ENCODE measurements around the gene DBNL. TPM values are rescaled to one million over a fixed set of nuclear protein-coding genes. Genes with fewer than 3 reads are reported as not detected.

The DBNL gene
- total RNA-seq, 6 experiments from 2014 or later: 30.7 to 48.1 (median 36.9) TPM

DNA sequence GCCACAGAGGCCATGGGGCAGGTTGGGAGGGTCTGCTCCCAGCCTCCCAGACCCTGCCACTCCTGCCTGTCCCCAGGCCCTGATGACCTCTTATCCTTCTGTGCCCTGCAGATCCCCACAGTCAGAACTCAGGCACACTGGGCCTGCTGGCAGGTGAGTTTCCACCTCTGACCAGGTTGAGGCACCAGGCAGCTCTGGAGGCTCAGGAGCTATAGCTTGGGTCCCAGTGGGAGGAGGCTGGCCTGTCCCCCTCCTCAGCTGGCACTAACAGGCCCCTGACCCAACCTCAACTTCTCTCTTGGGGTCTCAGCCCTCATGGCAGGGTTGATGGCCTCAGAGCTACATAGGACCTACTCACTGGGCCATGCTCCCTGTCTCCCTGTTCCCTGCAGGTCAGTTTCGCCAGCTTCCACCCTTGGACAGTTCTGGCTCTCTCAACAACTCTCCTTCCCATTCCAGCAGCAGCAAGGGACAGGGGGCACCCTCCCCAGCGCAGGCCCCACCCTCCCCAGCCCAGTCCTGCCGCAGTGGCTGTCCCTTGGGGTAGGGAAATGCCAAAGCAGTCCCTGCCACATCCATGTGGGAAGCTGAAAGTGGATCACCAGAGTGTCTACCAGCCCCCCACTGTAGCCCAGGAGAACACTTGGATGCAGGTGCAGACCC is 56.9 kb downstream of the DBNL start:
- TF ChIP-seq, protein P1, sequence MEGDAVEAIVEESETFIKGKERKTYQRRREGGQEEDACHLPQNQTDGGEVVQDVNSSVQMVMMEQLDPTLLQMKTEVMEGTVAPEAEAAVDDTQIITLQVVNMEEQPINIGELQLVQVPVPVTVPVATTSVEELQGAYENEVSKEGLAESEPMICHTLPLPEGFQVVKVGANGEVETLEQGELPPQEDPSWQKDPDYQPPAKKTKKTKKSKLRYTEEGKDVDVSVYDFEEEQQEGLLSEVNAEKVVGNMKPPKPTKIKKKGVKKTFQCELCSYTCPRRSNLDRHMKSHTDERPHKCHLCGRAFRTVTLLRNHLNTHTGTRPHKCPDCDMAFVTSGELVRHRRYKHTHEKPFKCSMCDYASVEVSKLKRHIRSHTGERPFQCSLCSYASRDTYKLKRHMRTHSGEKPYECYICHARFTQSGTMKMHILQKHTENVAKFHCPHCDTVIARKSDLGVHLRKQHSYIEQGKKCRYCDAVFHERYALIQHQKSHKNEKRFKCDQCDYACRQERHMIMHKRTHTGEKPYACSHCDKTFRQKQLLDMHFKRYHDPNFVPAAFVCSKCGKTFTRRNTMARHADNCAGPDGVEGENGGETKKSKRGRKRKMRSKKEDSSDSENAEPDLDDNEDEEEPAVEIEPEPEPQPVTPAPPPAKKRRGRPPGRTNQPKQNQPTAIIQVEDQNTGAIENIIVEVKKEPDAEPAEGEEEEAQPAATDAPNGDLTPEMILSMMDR (IDR thresholded peaks at IDR 0.05): no peak
- no peak for TF ChIP-seq POLR2A (IDR thresholded peaks at IDR 0.05)
- WGBS (ENCODE audit: insufficient coverage, low coverage, low lambda C conversion rate, missing lambda C conversion rate): 57% methylated on average over 2 of the region's 3 CpGs
- Histone ChIP-seq H3K9me3 (no peaks in the 10 kb centered on the region), H3K4me3 (no peak overlapping the region), H3K27me3 (no peaks in the 10 kb centered on the region), H3K27ac (no peak overlapping the region), H3K36me3 (no peaks in the 10 kb centered on the region), H3K4me1 (no peaks in the 10 kb centered on the region)
- DNase-seq (no peak), ATAC-seq (no peak)
- intact Hi-C loops (cut with DNase I): no loop called here

DNA sequence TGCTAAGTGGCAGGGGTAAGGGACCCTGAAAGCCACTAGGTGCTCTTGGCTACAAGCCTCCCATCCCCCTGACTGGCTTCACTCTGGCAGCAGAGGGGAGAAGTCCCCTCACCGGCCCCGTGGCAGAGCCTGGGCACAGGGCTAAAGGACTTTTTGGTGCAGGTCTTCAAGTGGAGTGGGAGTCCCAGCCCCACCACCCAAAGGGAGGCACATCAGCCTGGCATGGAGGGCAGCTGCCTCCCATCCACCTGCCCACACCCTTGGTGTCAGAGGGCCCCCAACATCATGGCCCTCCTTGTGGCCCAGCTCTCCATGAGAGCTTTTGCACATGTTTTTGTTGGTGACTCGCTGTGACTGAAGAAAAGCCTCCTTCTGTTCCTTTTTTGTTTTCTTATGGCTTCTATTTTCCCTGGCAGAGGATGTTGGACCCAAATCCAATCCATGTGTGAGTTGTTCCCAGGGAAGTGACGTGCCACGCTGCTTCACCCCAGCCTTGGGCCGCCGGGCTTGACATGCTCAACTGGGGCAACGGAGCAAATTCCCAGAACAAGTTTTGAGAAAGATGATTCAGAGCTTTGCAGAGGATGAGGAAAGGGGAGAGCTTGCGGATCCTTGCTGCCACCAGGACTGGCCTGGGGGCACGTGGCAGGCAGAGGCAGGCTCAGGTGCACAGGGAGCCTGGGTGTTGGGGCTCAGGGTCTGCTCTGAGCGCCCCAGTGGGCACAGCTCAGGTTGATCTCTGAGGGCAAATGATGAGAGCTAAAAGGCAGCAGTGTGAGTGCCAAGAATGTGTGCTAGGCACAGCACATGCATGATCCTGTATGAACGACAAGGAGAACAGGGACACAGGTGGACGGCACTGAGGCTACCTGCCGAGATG is 57.7 kb downstream of the DBNL start:
- peak in 1 of 3 donors; percentile 28 for DNase-seq
- intact Hi-C loops (cut with DNase I): no loop called here
- H3K27ac ChIP-seq: no peak overlapping the region
- no peak overlapping the region for H3K4me3 ChIP-seq
- H3K36me3 ChIP-seq: no peaks in the 10 kb centered on the region
- H3K4me1 ChIP-seq: no peaks in the 10 kb centered on the region
- H3K9me3 ChIP-seq: no peaks in the 10 kb centered on the region
- H3K27me3 ChIP-seq: no peaks in the 10 kb centered on the region
- TF ChIP-seq POLR2A (IDR thresholded peaks at IDR 0.05): no peak
- TF ChIP-seq, protein P1 (IDR thresholded peaks at IDR 0.05): no peak
- 89% methylated on average over 7 of the region's 14 CpGs for WGBS (ENCODE audit: insufficient coverage, low coverage, low lambda C conversion rate, missing lambda C conversion rate)
- no peak for ATAC-seq

DNA sequence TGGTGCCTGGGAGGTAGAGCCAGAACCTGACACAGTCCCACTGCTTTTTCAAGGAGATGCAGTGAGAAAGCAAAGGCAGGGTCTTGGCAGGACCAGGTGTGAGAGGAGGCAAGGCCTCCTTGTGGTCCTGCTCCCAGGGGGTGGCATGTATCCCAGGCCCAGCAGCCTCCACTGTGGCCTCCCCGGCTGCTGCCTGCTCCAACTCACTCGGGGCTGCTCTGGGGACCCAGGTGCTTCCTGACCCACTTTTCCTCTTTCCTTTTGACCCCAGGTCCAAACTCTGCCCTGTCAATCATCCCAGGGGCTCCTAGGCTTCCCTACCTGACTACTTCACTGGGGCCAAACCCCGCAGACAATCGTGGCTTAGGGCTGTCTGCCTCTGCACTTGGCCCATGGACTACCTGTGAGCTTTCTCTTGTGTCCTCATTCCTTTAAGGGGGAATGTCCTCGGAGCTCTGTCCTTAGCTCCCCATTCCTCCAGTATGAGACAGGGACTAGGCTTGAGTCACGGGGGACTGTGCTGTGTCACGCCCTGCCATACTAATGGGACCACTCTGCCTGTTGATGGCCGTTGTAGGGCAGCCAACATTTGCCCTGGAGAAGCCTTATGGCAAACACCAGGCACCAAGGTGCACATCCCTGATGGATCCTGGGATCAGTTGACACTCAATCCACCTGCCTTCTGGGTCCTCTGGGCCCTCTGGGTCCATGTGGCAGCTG is 58.5 kb downstream of the DBNL start:
- DNase-seq (no peak), ATAC-seq (no peak)
- Histone ChIP-seq H3K27ac (no peak overlapping the region), H3K4me1 (no peaks in the 10 kb centered on the region), H3K9me3 (no peaks in the 10 kb centered on the region), H3K36me3 (no peaks in the 10 kb centered on the region), H3K4me3 (no peak overlapping the region), H3K27me3 (no peaks in the 10 kb centered on the region)
- intact Hi-C loops (cut with DNase I): no loop called here
- 83% methylated on average over 2 of the region's 8 CpGs for WGBS (ENCODE audit: insufficient coverage, low coverage, low lambda C conversion rate, missing lambda C conversion rate)
- TF ChIP-seq, protein P1 (IDR thresholded peaks at IDR 0.05): no peak
- no peak for TF ChIP-seq POLR2A (IDR thresholded peaks at IDR 0.05)

DNA sequence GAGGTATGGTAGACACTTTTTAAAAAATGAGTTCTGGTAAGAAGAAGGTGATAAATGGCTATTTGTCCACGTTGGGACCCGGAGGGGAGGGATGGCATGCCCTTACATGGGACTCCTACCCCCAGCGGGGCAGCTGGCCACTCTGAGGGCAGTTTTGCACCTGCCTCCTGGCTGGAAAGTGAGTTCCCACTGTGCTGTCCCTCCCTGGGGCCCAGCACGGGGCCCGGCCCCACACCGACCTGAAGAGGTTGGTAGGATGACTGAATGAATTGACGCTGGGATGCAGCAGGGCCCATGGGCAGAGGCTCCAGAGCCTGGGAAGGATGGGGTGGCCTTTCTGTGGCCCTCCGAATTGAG is 59.0 kb downstream of the DBNL start:
- H3K4me1 ChIP-seq: no peaks in the 10 kb centered on the region
- no CpG with 5 or more reads among the region's 8 CpGs for WGBS (ENCODE audit: insufficient coverage, low coverage, low lambda C conversion rate, missing lambda C conversion rate)
- intact Hi-C loops (cut with DNase I): no loop called here
- ATAC-seq: no peak
- no peak overlapping the region for H3K27ac ChIP-seq
- no peak for TF ChIP-seq POLR2A (IDR thresholded peaks at IDR 0.05)
- TF ChIP-seq, protein P1 (IDR thresholded peaks at IDR 0.05): no peak
- H3K4me3 ChIP-seq: no peak overlapping the region
- H3K36me3 ChIP-seq: no peaks in the 10 kb centered on the region
- no peaks in the 10 kb centered on the region for H3K27me3 ChIP-seq
- H3K9me3 ChIP-seq: no peaks in the 10 kb centered on the region
- peak in 1 of 3 donors; percentile 54 for DNase-seq

All from right lobe of liver (tissue), 6 donors.